Measurements from ENCODE around the gene PLA2G4D.

Gene PLA2G4D

DNA sequence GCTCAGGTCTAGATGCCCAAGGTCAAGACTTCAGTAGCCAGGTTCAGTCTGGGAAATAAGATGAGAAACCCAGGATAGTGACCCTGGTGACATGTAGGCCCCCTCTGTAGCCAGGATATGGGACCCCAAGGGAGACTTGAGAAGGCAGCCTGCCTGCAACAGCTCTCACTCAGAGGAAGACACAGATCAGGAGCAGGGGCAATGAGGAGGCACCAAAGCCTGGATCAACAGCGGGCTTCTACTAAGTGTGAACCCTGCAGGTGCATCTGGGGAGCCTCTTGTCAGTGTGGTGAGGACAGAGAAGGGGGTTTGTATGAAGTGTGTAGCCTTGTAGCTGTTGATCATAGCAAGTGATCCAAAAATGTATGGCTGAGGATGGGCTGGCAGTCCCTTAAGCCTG, 36.6 kb upstream of the PLA2G4D start:
- Histone ChIP-seq H3K27me3 (ENCODE audit: insufficient read depth, low read length) (no peaks in the 10 kb centered on the region), H3K4me1 (ENCODE audit: insufficient read depth, low read length, severe bottlenecking) (no peaks in the 10 kb centered on the region), H3K79me2 (ENCODE audit: insufficient read depth, low read length) (no peaks in the 10 kb centered on the region), H3K27ac (ENCODE audit: low read depth, low read length, poor library complexity, severe bottlenecking) (no peak overlapping the region), H3K4me3 (ENCODE audit: low read depth, low read length, poor library complexity, severe bottlenecking) (no peak overlapping the region), H3K4me2 (ENCODE audit: low read length) (no peak overlapping the region), H3F3A (ENCODE audit: insufficient read depth, low read length) (no peaks in the 10 kb centered on the region), H3K36me3 (ENCODE audit: insufficient read depth, low read length) (no peaks in the 10 kb centered on the region), H4K20me1 (ENCODE audit: insufficient read depth, low read length) (no peaks in the 10 kb centered on the region), H3K9me2 (ENCODE audit: low read depth, low read length) (no peaks in the 10 kb centered on the region), H3K9me3 (ENCODE audit: low read length) (no peaks in the 10 kb centered on the region), H2AFZ (ENCODE audit: low read length) (no peak overlapping the region), H3K9ac (ENCODE audit: low read length) (no peak overlapping the region)
- TF ChIP-seq EZH2 (IDR thresholded peaks at IDR 0.05; ENCODE audit: borderline replicate concordance, low read length) (no peak), CTCF (IDR thresholded peaks at IDR 0.05; ENCODE audit: low read length) (no peak)

DNA sequence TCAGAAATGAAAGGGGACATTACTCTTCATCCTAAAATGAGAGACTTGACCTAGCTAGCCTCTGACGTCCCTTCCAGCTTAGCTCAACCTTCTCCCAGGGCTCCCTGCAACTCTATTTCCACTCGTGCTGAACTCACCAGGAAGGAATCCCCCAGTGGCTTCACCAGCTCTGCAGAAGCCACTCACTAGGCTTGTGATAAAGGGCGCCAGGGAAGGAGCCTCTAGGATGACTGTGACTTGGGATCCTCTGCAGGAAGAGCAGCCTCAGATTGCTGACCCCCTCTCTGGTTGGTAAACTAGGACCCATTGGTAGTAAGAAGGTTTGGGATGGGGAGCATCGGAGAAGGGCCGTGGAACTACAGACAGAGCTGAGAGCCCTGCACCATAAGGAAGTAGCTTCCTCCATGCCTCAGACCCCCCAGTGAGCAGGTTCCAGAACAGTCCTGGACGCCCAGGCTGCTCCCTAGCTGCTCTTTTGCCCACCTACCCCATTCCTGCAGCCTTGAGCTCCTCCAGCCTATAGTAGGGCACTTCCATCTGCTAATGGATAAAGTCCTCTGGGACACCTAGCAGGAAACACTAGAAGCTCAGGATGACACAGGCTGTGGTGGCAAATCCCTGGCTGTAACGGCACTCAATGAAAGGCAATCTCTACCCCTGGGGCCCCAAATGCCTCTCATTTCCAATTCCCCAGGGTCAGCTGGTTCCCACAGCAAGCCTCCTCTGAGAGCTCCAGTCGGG, 36.1 kb upstream of the PLA2G4D start:
- Histone ChIP-seq H3K9me3 (ENCODE audit: low read length) (no peaks in the 10 kb centered on the region), H3K9me2 (ENCODE audit: low read depth, low read length) (no peaks in the 10 kb centered on the region), H3F3A (ENCODE audit: insufficient read depth, low read length) (no peaks in the 10 kb centered on the region)

GRCh38 chr15:42129364-42129763, 35.0 kb upstream of the PLA2G4D start:
- Histone ChIP-seq H3K36me3 (ENCODE audit: insufficient read depth, low read length) (no peaks in the 10 kb centered on the region), H3K79me2 (ENCODE audit: insufficient read depth, low read length) (no peaks in the 10 kb centered on the region), H4K20me1 (ENCODE audit: insufficient read depth, low read length) (no peaks in the 10 kb centered on the region), H3K9ac (ENCODE audit: low read length) (no peak overlapping the region), H3K4me3 (ENCODE audit: low read depth, low read length, poor library complexity, severe bottlenecking) (no peak overlapping the region), H3K4me1 (ENCODE audit: insufficient read depth, low read length, severe bottlenecking) (no peaks in the 10 kb centered on the region), H3K27me3 (ENCODE audit: insufficient read depth, low read length) (no peaks in the 10 kb centered on the region), H3K9me3 (ENCODE audit: low read length) (no peaks in the 10 kb centered on the region), H3K9me2 (ENCODE audit: low read depth, low read length) (no peaks in the 10 kb centered on the region), H3F3A (ENCODE audit: insufficient read depth, low read length) (no peaks in the 10 kb centered on the region), H3K4me2 (ENCODE audit: low read length) (no peak overlapping the region), H3K27ac (ENCODE audit: low read depth, low read length, poor library complexity, severe bottlenecking) (no peak overlapping the region), H2AFZ (ENCODE audit: low read length) (no peak overlapping the region)
- TF ChIP-seq CTCF (IDR thresholded peaks at IDR 0.05; ENCODE audit: low read length) (no peak), EZH2 (IDR thresholded peaks at IDR 0.05; ENCODE audit: borderline replicate concordance, low read length) (no peak)

More for the DNA sequence above, 36.1 kb upstream of the PLA2G4D start:
- no peak overlapping the region for H2AFZ ChIP-seq (ENCODE audit: low read length)
- H3K27ac ChIP-seq (ENCODE audit: low read depth, low read length, poor library complexity, severe bottlenecking), result no peak overlapping the region
- H3K4me3 ChIP-seq (ENCODE audit: low read depth, low read length, poor library complexity, severe bottlenecking), result no peak overlapping the region
- H3K36me3 ChIP-seq (ENCODE audit: insufficient read depth, low read length), result no peaks in the 10 kb centered on the region
- no peak overlapping the region for H3K4me2 ChIP-seq (ENCODE audit: low read length)
- H4K20me1 ChIP-seq (ENCODE audit: insufficient read depth, low read length), result no peaks in the 10 kb centered on the region
- H3K79me2 ChIP-seq (ENCODE audit: insufficient read depth, low read length), result no peaks in the 10 kb centered on the region
- TF ChIP-seq EZH2 (IDR thresholded peaks at IDR 0.05; ENCODE audit: borderline replicate concordance, low read length) (no peak), CTCF (IDR thresholded peaks at IDR 0.05; ENCODE audit: low read length) (no peak)
- H3K4me1 ChIP-seq (ENCODE audit: insufficient read depth, low read length, severe bottlenecking), result no peaks in the 10 kb centered on the region
- no peaks in the 10 kb centered on the region for H3K27me3 ChIP-seq (ENCODE audit: insufficient read depth, low read length)
- H3K9ac ChIP-seq (ENCODE audit: low read length), result no peak overlapping the region
